H1 (cell line): Measurements from ENCODE around the gene SLC2A5. TPM values are rescaled to one million over a fixed set of nuclear protein-coding genes. Genes with fewer than 3 reads are reported as not detected.

ENCODE experiments used
- CBX8 ChIP-seq: fragments of 300-800, 300-1000 bp; sonication (generic); IDR thresholded peaks from 2 replicates; pipeline ENCODE4 v1.7.1; 2016; ENCODE audit warnings: low read depth, low read length, borderline replicate concordance
- MAX ChIP-seq: IDR thresholded peaks from 2 replicates; pipeline ENCODE4 v1.6.1; 2012; ENCODE audit warnings: inconsistent platforms
- RNF2 ChIP-seq: fragments of 200-900, 300-1000 bp; sonication (generic); IDR thresholded peaks from 2 replicates; pipeline ENCODE4 v1.7.1; 2016; ENCODE audit warnings: borderline replicate concordance, low read depth, mild to moderate bottlenecking, antibody characterized with exemption, low read length; ENCODE audit not compliant: poor library complexity, severe bottlenecking; ENCODE audit errors: missing control alignments
- SRF ChIP-seq: IDR thresholded peaks from 2 replicates; pipeline ENCODE4 v1.6.1; 2011; ENCODE audit warnings: mild to moderate bottlenecking, low read depth, low read length, moderate library complexity
- SUZ12 ChIP-seq: fragments of 200-600 bp; sonication (generic); IDR thresholded peaks from 2 replicates; pipeline ENCODE4 v1.6.1; 2012; ENCODE audit warnings: mild to moderate bottlenecking, inconsistent platforms, low read length, moderate library complexity, mixed read lengths
- USF2 ChIP-seq: IDR thresholded peaks from 2 replicates; pipeline ENCODE4 v1.6.1; 2011; ENCODE audit warnings: low read length, improper control_type of control experiment
- polyA plus RNA-seq, 7 experiments: library from polyadenylated mRNA; depleted of rRNA in 3 of 7; stranded (reverse) in 5 of 7; unstranded in 2 of 7; fragments of >200 nt in 5 of 7; fragments of 200-250 nt in 2 of 7; gene quantifications; 1 replicate in 5 of 7; 2 replicates in 1 of 7; 4 replicates in 1 of 7; pipeline versions ENCODE4 v1.2.1 to v1.2.3, GENCODE V29; 2011 to 2013; ENCODE audit warnings: missing spikeins in 2 of 7, mixed read lengths in 2 of 7
- total RNA-seq: library from RNA; stranded (reverse); fragmentation: NEBNext Ultra II Directional; extraction: Animal tissue kit (Norgen Biotek cat#: 25700); gene quantifications from 2 replicates; pipeline ENCODE4 v1.2.1, GENCODE V29; 2021
- TF ChIP-seq, protein P1 (sequence below): fragments of 300-600 bp; sonication (generic); IDR thresholded peaks from 2 replicates; pipeline ENCODE4 v1.7.1; 2012; ENCODE audit warnings: low read length, moderate library complexity, mild to moderate bottlenecking, inconsistent platforms; ENCODE audit not compliant: insufficient replicate concordance

Gene SLC2A5
- total and polyA plus RNA-seq, 2 of the 8 experiments (the other 6 are each of a cell fraction or from before 2014, with no cell fraction given), result 0.12 TPM; not detected in 1

- TF ChIP-seq, protein P1, sequence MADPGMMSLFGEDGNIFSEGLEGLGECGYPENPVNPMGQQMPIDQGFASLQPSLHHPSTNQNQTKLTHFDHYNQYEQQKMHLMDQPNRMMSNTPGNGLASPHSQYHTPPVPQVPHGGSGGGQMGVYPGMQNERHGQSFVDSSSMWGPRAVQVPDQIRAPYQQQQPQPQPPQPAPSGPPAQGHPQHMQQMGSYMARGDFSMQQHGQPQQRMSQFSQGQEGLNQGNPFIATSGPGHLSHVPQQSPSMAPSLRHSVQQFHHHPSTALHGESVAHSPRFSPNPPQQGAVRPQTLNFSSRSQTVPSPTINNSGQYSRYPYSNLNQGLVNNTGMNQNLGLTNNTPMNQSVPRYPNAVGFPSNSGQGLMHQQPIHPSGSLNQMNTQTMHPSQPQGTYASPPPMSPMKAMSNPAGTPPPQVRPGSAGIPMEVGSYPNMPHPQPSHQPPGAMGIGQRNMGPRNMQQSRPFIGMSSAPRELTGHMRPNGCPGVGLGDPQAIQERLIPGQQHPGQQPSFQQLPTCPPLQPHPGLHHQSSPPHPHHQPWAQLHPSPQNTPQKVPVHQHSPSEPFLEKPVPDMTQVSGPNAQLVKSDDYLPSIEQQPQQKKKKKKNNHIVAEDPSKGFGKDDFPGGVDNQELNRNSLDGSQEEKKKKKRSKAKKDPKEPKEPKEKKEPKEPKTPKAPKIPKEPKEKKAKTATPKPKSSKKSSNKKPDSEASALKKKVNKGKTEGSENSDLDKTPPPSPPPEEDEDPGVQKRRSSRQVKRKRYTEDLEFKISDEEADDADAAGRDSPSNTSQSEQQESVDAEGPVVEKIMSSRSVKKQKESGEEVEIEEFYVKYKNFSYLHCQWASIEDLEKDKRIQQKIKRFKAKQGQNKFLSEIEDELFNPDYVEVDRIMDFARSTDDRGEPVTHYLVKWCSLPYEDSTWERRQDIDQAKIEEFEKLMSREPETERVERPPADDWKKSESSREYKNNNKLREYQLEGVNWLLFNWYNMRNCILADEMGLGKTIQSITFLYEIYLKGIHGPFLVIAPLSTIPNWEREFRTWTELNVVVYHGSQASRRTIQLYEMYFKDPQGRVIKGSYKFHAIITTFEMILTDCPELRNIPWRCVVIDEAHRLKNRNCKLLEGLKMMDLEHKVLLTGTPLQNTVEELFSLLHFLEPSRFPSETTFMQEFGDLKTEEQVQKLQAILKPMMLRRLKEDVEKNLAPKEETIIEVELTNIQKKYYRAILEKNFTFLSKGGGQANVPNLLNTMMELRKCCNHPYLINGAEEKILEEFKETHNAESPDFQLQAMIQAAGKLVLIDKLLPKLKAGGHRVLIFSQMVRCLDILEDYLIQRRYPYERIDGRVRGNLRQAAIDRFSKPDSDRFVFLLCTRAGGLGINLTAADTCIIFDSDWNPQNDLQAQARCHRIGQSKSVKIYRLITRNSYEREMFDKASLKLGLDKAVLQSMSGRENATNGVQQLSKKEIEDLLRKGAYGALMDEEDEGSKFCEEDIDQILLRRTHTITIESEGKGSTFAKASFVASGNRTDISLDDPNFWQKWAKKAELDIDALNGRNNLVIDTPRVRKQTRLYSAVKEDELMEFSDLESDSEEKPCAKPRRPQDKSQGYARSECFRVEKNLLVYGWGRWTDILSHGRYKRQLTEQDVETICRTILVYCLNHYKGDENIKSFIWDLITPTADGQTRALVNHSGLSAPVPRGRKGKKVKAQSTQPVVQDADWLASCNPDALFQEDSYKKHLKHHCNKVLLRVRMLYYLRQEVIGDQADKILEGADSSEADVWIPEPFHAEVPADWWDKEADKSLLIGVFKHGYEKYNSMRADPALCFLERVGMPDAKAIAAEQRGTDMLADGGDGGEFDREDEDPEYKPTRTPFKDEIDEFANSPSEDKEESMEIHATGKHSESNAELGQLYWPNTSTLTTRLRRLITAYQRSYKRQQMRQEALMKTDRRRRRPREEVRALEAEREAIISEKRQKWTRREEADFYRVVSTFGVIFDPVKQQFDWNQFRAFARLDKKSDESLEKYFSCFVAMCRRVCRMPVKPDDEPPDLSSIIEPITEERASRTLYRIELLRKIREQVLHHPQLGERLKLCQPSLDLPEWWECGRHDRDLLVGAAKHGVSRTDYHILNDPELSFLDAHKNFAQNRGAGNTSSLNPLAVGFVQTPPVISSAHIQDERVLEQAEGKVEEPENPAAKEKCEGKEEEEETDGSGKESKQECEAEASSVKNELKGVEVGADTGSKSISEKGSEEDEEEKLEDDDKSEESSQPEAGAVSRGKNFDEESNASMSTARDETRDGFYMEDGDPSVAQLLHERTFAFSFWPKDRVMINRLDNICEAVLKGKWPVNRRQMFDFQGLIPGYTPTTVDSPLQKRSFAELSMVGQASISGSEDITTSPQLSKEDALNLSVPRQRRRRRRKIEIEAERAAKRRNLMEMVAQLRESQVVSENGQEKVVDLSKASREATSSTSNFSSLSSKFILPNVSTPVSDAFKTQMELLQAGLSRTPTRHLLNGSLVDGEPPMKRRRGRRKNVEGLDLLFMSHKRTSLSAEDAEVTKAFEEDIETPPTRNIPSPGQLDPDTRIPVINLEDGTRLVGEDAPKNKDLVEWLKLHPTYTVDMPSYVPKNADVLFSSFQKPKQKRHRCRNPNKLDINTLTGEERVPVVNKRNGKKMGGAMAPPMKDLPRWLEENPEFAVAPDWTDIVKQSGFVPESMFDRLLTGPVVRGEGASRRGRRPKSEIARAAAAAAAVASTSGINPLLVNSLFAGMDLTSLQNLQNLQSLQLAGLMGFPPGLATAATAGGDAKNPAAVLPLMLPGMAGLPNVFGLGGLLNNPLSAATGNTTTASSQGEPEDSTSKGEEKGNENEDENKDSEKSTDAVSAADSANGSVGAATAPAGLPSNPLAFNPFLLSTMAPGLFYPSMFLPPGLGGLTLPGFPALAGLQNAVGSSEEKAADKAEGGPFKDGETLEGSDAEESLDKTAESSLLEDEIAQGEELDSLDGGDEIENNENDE, result no peak
- TF ChIP-seq SUZ12 (no peak), MAX (no peak), RNF2 (no peak), CBX8 (no peak), SRF (no peak), USF2 (no peak)
These were observed 15.5 kb upstream of the SLC2A5 start (continued) for GRCh38 chr1:9084906-9085305.
